Vagina (tissue), 2 donors: ENCODE measurements around the gene PGAP6. TPM values are rescaled to one million over a fixed set of nuclear protein-coding genes. Genes with fewer than 3 reads are reported as not detected.
A peak's percentile ranks its signal among the peaks of the same experiment; 100 is the strongest.

Experiments used
- DNase-seq, 2 donors: peaks; one replicate each; pipeline ENCODE4 v3.0.0-alpha.2; 2017; ENCODE audit errors: extremely low spot score in 2 of 2
- H3K27ac ChIP-seq: fragments of 200-600 bp; sonication (generic); one replicate; pipeline ENCODE4 v1.5.1; 2019
- H3K27me3 ChIP-seq: fragments of 200-600 bp; sonication (generic); one replicate; pipeline ENCODE4 v1.5.1; 2019
- H3K36me3 ChIP-seq, 2 donors: fragments of 200-600 bp; sonication (generic); one replicate each; pipeline ENCODE4 v1.5.1; 2017 to 2019
- H3K4me1 ChIP-seq: fragments of 200-600 bp; sonication (generic); one replicate; pipeline ENCODE4 v1.5.1; 2019
- H3K4me3 ChIP-seq, 2 donors: fragments of 200-600 bp; sonication (generic); 1 replicate in 1 of 2; 2 replicates in 1 of 2; pipeline ENCODE4 v1.5.1; 2016 to 2019
- H3K9me3 ChIP-seq: fragments of 200-600 bp; sonication (generic); one replicate; pipeline ENCODE4 v1.5.1; 2019
- POLR2A ChIP-seq, 2 donors: fragments of 450-650 bp; IDR thresholded peaks; one replicate each; pipeline ENCODE4 v1.6.1; 2017; ENCODE audit warnings: antibody characterized with exemption in 2 of 2, mild to moderate bottlenecking in 2 of 2, moderate library complexity in 2 of 2
- POLR2AphosphoS5 ChIP-seq, 2 donors: sonication (generic); formaldehyde crosslinking; IDR thresholded peaks; one replicate each; pipeline ENCODE4 v1.9.0; 2017; ENCODE audit warnings: antibody characterized with exemption in 2 of 2, mild to moderate bottlenecking in 2 of 2, low read depth in 1 of 2; ENCODE audit not compliant: insufficient read depth in 1 of 2
- intact Hi-C: fragments of 100-400 bp; cut with DNase I; formaldehyde crosslinking; loops from one replicate; pipeline ENCODE4 v1.15.1; 2023
- total RNA-seq: library from RNA; depleted of rRNA; stranded (reverse); fragments of >200 nt; gene quantifications from one replicate; pipeline ENCODE4 v1.2.3, GENCODE V29; 2016
- TF ChIP-seq, protein P1 (sequence below), 3 experiments: fragments of 450-650 bp in 2 of 3; fragments of 200-600 bp in 1 of 3; sonication (generic) in 1 of 3; IDR thresholded peaks; one replicate each; pipeline ENCODE4 v1.5.1; 2017 to 2019; ENCODE audit warnings: antibody characterized with exemption in 3 of 3, mild to moderate bottlenecking in 2 of 3, moderate library complexity in 2 of 3

PGAP6 gene
- total RNA-seq, 1 donor from 2014 or later = 38.3 TPM

DNA sequence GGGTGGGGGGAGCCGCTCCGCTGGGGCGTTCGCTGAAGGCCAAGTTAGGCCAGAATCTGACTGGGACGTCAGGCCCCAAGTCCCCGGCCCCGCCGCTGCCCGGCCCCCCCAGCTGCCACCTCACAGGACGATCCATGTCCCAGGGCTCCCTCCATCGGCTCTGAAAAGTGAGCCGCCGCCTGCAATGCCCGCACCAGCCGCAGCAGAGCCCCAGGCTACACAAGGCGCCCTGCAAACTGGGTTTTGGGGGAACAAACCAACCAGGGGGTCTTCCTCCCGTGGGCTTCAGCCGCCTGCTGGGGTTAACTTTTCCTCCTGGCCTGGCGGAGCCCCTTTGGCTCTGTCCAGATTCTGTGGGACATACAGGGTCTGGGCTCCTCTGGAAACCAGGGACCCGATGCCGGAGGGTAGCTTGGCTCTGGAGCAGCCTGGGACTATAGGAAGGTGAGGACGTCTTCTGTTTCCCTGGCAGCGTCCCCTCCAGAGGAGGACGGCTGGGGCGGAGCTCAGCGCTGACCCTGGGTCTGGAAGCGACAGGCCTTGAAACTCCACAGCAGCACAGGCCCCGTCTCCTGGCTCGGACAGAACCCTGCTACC lies 16.1 kb upstream of the PGAP6 start:
- H3K9me3 ChIP-seq = no peaks in the 10 kb centered on the region
- peak overlapping the region; percentile 79 for H3K27ac ChIP-seq
- intact Hi-C loops = no loop called here
- H3K36me3 ChIP-seq = no peaks in the 10 kb centered on the region
- H3K27me3 ChIP-seq = no peaks in the 10 kb centered on the region
- H3K4me3 ChIP-seq = peak overlapping the region; percentile 59 to 90
- peak in 1 of 2 donors; percentile 95 for DNase-seq
- peaks cover 34% of the 10 kb centered on the region for H3K4me1 ChIP-seq
- TF ChIP-seq, protein P1, sequence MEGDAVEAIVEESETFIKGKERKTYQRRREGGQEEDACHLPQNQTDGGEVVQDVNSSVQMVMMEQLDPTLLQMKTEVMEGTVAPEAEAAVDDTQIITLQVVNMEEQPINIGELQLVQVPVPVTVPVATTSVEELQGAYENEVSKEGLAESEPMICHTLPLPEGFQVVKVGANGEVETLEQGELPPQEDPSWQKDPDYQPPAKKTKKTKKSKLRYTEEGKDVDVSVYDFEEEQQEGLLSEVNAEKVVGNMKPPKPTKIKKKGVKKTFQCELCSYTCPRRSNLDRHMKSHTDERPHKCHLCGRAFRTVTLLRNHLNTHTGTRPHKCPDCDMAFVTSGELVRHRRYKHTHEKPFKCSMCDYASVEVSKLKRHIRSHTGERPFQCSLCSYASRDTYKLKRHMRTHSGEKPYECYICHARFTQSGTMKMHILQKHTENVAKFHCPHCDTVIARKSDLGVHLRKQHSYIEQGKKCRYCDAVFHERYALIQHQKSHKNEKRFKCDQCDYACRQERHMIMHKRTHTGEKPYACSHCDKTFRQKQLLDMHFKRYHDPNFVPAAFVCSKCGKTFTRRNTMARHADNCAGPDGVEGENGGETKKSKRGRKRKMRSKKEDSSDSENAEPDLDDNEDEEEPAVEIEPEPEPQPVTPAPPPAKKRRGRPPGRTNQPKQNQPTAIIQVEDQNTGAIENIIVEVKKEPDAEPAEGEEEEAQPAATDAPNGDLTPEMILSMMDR (IDR thresholded peaks at IDR 0.05) = peak in 2 of 3 experiments; percentile 25 to 46
- TF ChIP-seq POLR2AphosphoS5 (IDR thresholded peaks at IDR 0.05; ENCODE audit: insufficient read depth in 1 of 2, low read depth in 1 of 2) (peak in 1 of 2 donors; percentile 31), POLR2A (IDR thresholded peaks at IDR 0.05) (no peak)

GRCh38 chr16:397135-397661 lies 15.4 kb upstream of the PGAP6 start, which contains the start of gene NME4:
Gene NME4 (plus strand): TSS chr16:397199. CDS start chr16:397223, 24 bp downstream.
- intact Hi-C loops = no loop called here
- Histone ChIP-seq H3K27me3 (no peaks in the 10 kb centered on the region), H3K27ac (peak within 1 kb of the TSS; percentile 79), H3K4me3 (peak within 1 kb of the TSS; percentile 59 to 90), H3K9me3 (no peaks in the 10 kb centered on the region), H3K4me1 (peaks cover 28% of the 10 kb centered on the region), H3K36me3 (no peaks in the 10 kb centered on the region)
- TF ChIP-seq, protein P1 (IDR thresholded peaks at IDR 0.05) = no peak
- TF ChIP-seq POLR2AphosphoS5 (IDR thresholded peaks at IDR 0.05; ENCODE audit: insufficient read depth in 1 of 2, low read depth in 1 of 2) (no peak), POLR2A (IDR thresholded peaks at IDR 0.05) (no peak)
- DNase-seq = no peak

DNA sequence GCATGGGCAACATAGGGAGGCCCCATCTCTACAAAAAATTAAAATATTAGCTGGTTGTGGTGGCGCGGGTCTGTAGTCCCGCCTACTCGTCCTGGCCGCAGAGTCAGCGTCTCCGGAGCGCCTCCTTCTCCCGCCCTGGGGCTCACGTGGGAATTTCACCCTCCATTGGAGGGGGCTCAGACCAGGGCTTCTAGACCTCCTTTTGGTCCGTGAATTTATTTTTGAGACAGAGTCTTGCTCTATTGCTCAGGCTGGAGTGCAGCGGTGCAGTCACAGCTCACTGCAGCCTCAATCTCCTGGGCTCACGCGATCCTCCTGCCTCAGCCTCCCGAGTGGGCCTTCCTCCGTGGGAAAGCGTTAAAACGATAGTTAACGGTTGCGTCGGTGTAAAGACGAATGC lies 14.8 kb upstream of the PGAP6 start:
- H3K4me3 ChIP-seq = peak overlapping the region; percentile 59 to 90
- no peak for TF ChIP-seq POLR2A (IDR thresholded peaks at IDR 0.05)
- peak in 1 of 2 donors; percentile 64 for TF ChIP-seq POLR2AphosphoS5 (IDR thresholded peaks at IDR 0.05; ENCODE audit: insufficient read depth in 1 of 2, low read depth in 1 of 2)
- no peaks in the 10 kb centered on the region for H3K36me3 ChIP-seq
- H3K4me1 ChIP-seq = peaks cover 26% of the 10 kb centered on the region
- peak overlapping the region; percentile 79 for H3K27ac ChIP-seq
- no peak for DNase-seq
- intact Hi-C loops = no loop called here
- no peaks in the 10 kb centered on the region for H3K9me3 ChIP-seq
- H3K27me3 ChIP-seq = no peaks in the 10 kb centered on the region

DNA sequence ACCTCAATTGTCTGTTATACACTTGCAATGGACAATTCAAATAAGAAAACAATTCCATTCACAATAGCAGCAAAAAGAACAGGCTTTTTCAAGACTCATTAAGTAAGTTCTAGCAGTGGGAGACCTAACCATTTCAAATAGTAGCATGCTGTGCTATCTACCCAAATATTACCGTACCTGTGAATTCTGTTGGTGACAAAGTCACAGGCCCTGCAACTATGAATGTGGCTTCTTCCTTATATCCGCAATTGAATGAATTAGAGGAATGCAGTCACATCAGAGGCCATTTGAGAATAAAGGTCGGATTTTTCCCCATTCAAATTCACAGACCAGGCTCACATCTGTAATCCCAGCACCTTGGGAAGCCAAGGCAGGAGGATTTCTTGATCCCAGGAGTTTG lies 14.4 kb upstream of the PGAP6 start:
- intact Hi-C loops = no loop called here

GRCh38 chr16:392450-393030 lies 10.8 kb upstream of the PGAP6 start:
- no peak overlapping the region for H3K27ac ChIP-seq
- no peaks in the 10 kb centered on the region for H3K9me3 ChIP-seq
- no peak for DNase-seq
- no peak overlapping the region for H3K4me3 ChIP-seq
- no peaks in the 10 kb centered on the region for H3K36me3 ChIP-seq
- H3K4me1 ChIP-seq = peaks cover 7% of the 10 kb centered on the region
- H3K27me3 ChIP-seq = no peaks in the 10 kb centered on the region
- no peak for TF ChIP-seq POLR2AphosphoS5 (IDR thresholded peaks at IDR 0.05; ENCODE audit: insufficient read depth in 1 of 2, low read depth in 1 of 2)
- TF ChIP-seq POLR2A (IDR thresholded peaks at IDR 0.05) = no peak
- intact Hi-C loops = no loop called here

More for the DNA sequence above, 14.4 kb upstream of the PGAP6 start:
- H3K27me3 ChIP-seq = no peaks in the 10 kb centered on the region
- peaks cover 26% of the 10 kb centered on the region for H3K4me1 ChIP-seq
- H3K27ac ChIP-seq = peak overlapping the region; percentile 79
- H3K36me3 ChIP-seq = no peaks in the 10 kb centered on the region
- H3K9me3 ChIP-seq = no peaks in the 10 kb centered on the region
- TF ChIP-seq POLR2A (IDR thresholded peaks at IDR 0.05) (no peak), POLR2AphosphoS5 (IDR thresholded peaks at IDR 0.05; ENCODE audit: insufficient read depth in 1 of 2, low read depth in 1 of 2) (no peak)
- TF ChIP-seq, protein P1 (IDR thresholded peaks at IDR 0.05) = no peak
- peak overlapping the region; percentile 59 to 90 for H3K4me3 ChIP-seq
- DNase-seq = no peak
